Breast epithelium (tissue), 4 donors: ENCODE data around the gene KCNG2. TPM values are rescaled to one million over a fixed set of nuclear protein-coding genes. Genes with fewer than 3 reads are reported as not detected.

Source experiments
- DNase-seq, 2 donors: peaks; one replicate each; pipeline ENCODE4 v3.0.0-alpha.2; 2019; ENCODE audit warnings: low spot score in 2 of 2
- H3K27ac ChIP-seq, 2 donors: fragments of 200-600 bp; sonication (generic) in 1 of 2; one replicate each; pipeline ENCODE4 v1.5.1; 2016 to 2019; ENCODE audit warnings: mild to moderate bottlenecking in 1 of 2
- H3K27me3 ChIP-seq, 2 donors: fragments of 200-600 bp; sonication (generic) in 1 of 2; one replicate each; pipeline versions ENCODE4 v1.5.1 to v1.6.0; 2017 to 2019; ENCODE audit warnings: control low read depth in 1 of 2, mild to moderate bottlenecking in 1 of 2
- H3K36me3 ChIP-seq: fragments of 200-600 bp; one replicate; pipeline ENCODE4 v1.5.1; 2019
- H3K4me1 ChIP-seq, 2 donors: fragments of 200-600 bp; sonication (generic); one replicate each; pipeline ENCODE4 v1.5.1; 2016 to 2019; ENCODE audit warnings: control low read depth in 1 of 2
- H3K4me3 ChIP-seq, 3 donors: fragments of 200-600 bp; sonication (generic); 1 replicate in 2 of 3; 2 replicates in 1 of 3; pipeline ENCODE4 v1.5.1; 2016 to 2019; ENCODE audit warnings: mild to moderate bottlenecking in 3 of 3, moderate library complexity in 2 of 3
- H3K9me3 ChIP-seq, 2 donors: fragments of 200-600 bp; sonication (generic) in 1 of 2; one replicate each; pipeline ENCODE4 v1.5.1; 2016 to 2019; ENCODE audit warnings: control low read depth in 1 of 2
- POLR2A ChIP-seq: fragments of 450-650 bp; IDR thresholded peaks from one replicate; pipeline ENCODE4 v1.6.1; 2016; ENCODE audit warnings: antibody characterized with exemption, mild to moderate bottlenecking, moderate library complexity
- POLR2AphosphoS5 ChIP-seq, 3 donors: sonication (generic); formaldehyde crosslinking; IDR thresholded peaks; one replicate each; pipeline ENCODE4 v1.6.1; 2017; ENCODE audit warnings: antibody characterized with exemption in 3 of 3
- intact Hi-C: fragments of 100-400 bp; cut with DNase I; formaldehyde crosslinking; loops from one replicate; pipeline ENCODE4 v1.15.1; 2023; ENCODE audit warnings: low total_unique reads
- total RNA-seq, 3 donors: library from RNA; depleted of rRNA; stranded (reverse); fragments of >200 nt; gene quantifications; one replicate each; pipeline ENCODE4 v1.1.0, GENCODE V29; 2016
- TF ChIP-seq, protein P1 (sequence below), 3 donors: fragments of 450-650 bp; IDR thresholded peaks; one replicate each; pipeline ENCODE4 v1.5.1; 2016 to 2017; ENCODE audit warnings: antibody characterized with exemption in 3 of 3, mild to moderate bottlenecking in 3 of 3, moderate library complexity in 3 of 3

Gene KCNG2
- total RNA-seq, 3 donors from 2014 or later, result 0.32 to 1.6 (median 0.66) TPM

- Histone ChIP-seq H3K4me3 (no peak overlapping the region), H3K27ac (no peak overlapping the region), H3K27me3 (peaks cover 0 to 40% of the 10 kb centered on the region in 2 donors), H3K9me3 (peaks cover 25% of the 10 kb centered on the region in 2 donors), H3K36me3 (no peaks in the 10 kb centered on the region), H3K4me1 (no peaks in the 10 kb centered on the region)
- DNase-seq, result no peak
- intact Hi-C loops, result no loop called here
- TF ChIP-seq POLR2AphosphoS5 (IDR thresholded peaks at IDR 0.05) (no peak), POLR2A (no peak)
- TF ChIP-seq, protein P1, sequence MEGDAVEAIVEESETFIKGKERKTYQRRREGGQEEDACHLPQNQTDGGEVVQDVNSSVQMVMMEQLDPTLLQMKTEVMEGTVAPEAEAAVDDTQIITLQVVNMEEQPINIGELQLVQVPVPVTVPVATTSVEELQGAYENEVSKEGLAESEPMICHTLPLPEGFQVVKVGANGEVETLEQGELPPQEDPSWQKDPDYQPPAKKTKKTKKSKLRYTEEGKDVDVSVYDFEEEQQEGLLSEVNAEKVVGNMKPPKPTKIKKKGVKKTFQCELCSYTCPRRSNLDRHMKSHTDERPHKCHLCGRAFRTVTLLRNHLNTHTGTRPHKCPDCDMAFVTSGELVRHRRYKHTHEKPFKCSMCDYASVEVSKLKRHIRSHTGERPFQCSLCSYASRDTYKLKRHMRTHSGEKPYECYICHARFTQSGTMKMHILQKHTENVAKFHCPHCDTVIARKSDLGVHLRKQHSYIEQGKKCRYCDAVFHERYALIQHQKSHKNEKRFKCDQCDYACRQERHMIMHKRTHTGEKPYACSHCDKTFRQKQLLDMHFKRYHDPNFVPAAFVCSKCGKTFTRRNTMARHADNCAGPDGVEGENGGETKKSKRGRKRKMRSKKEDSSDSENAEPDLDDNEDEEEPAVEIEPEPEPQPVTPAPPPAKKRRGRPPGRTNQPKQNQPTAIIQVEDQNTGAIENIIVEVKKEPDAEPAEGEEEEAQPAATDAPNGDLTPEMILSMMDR (IDR thresholded peaks at IDR 0.05), result no peak
Measured at GRCh38 chr18:79770826-79771225, 26.9 kb upstream of the KCNG2 start.

GRCh38 chr18:79771446-79772107 is 26.2 kb upstream of the KCNG2 start:
- DNase-seq, result no peak
- peaks cover 0 to 46% of the 10 kb centered on the region in 2 donors for H3K27me3 ChIP-seq
- H3K27ac ChIP-seq, result no peak overlapping the region
- TF ChIP-seq POLR2A, result no peak
- H3K4me1 ChIP-seq, result no peaks in the 10 kb centered on the region
- H3K4me3 ChIP-seq, result no peak overlapping the region
- H3K36me3 ChIP-seq, result no peaks in the 10 kb centered on the region
- intact Hi-C loops, result no loop called here
- H3K9me3 ChIP-seq, result peaks cover 20 to 25% of the 10 kb centered on the region in 2 donors

GRCh38 chr18:79772108-79772864 is 25.5 kb upstream of the KCNG2 start:
- no peak for DNase-seq
- H3K36me3 ChIP-seq, result no peaks in the 10 kb centered on the region
- peaks cover 16 to 22% of the 10 kb centered on the region in 2 donors for H3K9me3 ChIP-seq
- H3K27me3 ChIP-seq, result peaks cover 0 to 53% of the 10 kb centered on the region in 2 donors
- H3K4me1 ChIP-seq, result no peaks in the 10 kb centered on the region
- H3K27ac ChIP-seq, result no peak overlapping the region
- H3K4me3 ChIP-seq, result no peak overlapping the region
- no peak for TF ChIP-seq POLR2AphosphoS5 (IDR thresholded peaks at IDR 0.05)
- TF ChIP-seq POLR2A, result no peak
- TF ChIP-seq, protein P1 (IDR thresholded peaks at IDR 0.05), result no peak
- intact Hi-C loops, result no loop called here

- peaks cover 0 to 57% of the 10 kb centered on the region in 2 donors for H3K27me3 ChIP-seq
- H3K4me1 ChIP-seq, result no peaks in the 10 kb centered on the region
- H3K36me3 ChIP-seq, result no peaks in the 10 kb centered on the region
- no peak overlapping the region for H3K4me3 ChIP-seq
- H3K27ac ChIP-seq, result no peak overlapping the region
- H3K9me3 ChIP-seq, result peaks cover 10 to 14% of the 10 kb centered on the region in 2 donors
- DNase-seq, result peak in 1 of 2 donors; percentile 37
- intact Hi-C loops, result no loop called here
- TF ChIP-seq POLR2A, result no peak
- no peak for TF ChIP-seq POLR2AphosphoS5 (IDR thresholded peaks at IDR 0.05)
- TF ChIP-seq, protein P1 (IDR thresholded peaks at IDR 0.05), result no peak
Measured at GRCh38 chr18:79772865-79773696, 24.7 kb upstream of the KCNG2 start.

DNA sequence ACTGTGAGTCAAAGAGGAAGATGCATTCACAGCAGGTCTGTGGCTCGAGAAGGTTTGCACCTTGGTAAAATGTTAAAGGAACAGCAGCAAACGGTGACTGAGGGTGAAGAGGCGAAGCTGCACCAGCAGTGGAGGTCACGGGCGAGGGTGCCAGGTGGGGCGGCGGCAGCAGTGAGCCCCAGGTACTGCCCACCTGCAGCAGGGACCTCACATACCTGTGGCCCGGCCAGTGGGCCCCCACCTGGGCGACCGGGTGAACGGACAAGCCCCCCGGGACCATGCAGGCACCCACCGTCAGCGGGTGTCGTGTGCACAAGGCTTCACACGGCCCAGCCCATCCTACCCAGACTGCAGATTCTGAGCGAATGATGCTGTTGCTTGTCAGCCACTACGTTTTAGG is 23.6 kb upstream of the KCNG2 start:
- Histone ChIP-seq H3K27ac (no peak overlapping the region), H3K36me3 (no peaks in the 10 kb centered on the region), H3K27me3 (peaks cover 0 to 57% of the 10 kb centered on the region in 2 donors), H3K4me3 (no peak overlapping the region), H3K4me1 (no peaks in the 10 kb centered on the region), H3K9me3 (peaks cover 8 to 10% of the 10 kb centered on the region in 2 donors)
- DNase-seq, result peak in 1 of 2 donors; percentile 44
- TF ChIP-seq POLR2AphosphoS5 (IDR thresholded peaks at IDR 0.05), result no peak
- TF ChIP-seq POLR2A, result no peak
- TF ChIP-seq, protein P1 (IDR thresholded peaks at IDR 0.05), result no peak
- intact Hi-C loops, result loop anchor here (1.0 kb wide), 1 partner anchor 27 kb away; no protein-coding TSS in a partner anchor
